HG02623 (cell line): ENCODE data around the gene LYPD1.

Source experiments
- ATAC-seq: cut with Tn5 transposase; IDR thresholded peaks from one replicate; pipeline ENCODE4 v1.9.1; 2021; ENCODE audit warnings: moderate library complexity; ENCODE audit not compliant: unreplicated experiment

Gene LYPD1

DNA sequence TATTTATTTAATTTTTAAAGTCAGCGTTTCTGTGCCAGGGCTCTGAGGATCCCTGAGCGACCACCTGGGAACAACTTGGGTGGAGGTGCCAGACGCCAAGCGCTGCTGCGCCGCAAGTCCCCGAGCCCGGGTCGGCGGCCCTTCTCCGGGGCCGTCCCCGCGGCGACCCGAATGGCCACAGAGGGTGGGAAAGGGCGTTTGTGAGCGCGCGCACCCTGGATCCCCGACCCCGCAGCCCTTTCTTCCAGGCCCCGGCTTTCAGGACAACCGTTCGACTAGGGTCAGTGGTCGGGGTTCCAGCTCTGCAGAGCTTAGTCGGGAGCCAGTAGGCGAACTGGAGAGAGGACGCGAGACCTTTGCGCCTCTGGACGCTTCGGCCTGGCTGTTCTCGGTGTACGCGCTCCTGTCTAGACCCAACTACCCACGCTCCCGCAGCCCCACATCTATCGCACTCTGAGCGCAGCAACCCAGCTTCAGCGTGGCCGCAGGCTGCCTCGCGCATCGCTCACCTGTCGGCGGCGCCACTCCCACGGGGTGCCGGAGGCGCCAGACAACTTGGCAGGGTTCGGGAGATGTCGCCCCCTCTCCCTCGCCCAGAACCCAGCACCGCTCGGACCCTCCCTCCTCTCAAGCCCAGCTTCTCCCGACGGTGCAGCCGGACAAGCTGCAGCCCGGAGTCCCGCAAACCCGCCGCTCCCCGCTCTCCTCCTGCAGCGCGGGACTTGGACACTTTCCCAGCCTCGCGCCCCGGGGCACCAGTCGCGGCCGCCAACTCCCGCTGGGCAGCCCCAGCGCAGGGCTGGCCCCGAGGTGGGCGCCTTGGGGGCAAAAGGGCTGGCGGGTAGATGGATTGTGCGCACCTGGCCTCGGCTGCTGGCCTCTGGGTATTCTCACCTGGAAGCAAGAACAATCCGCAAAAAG, 758 bp downstream of the LYPD1 start:
- ATAC-seq: no peak

DNA sequence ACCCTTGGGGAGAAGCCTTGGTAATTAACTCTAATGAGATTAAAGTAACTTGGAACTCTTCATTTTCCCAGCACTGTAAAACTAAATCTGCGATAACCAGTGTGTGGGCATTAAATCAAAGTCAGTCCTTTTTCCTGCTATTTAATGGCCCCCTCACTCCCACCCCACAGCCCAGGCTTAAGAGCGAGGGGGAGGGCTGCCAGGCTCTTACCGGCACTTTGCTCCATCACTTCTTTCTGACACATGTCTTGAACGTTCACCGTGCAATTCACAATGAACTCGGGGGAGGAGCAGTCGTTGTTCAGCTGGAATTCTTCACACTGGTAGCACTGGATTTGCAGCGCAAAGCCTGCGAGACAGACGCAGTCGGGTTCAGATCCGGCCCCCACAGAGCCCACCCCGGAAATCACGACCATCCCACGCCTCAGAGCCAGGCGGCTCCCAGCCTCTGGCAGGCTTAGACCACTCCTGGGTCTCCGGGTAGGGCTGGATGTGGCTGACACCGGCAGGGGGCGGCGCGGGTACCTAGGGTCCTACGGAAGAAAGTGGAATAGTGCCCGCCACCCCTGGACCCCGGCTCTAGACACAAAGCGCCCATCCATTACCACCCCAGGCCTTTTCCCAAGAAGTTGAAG, 1.7 kb downstream of the LYPD1 start:
- ATAC-seq: no peak

DNA sequence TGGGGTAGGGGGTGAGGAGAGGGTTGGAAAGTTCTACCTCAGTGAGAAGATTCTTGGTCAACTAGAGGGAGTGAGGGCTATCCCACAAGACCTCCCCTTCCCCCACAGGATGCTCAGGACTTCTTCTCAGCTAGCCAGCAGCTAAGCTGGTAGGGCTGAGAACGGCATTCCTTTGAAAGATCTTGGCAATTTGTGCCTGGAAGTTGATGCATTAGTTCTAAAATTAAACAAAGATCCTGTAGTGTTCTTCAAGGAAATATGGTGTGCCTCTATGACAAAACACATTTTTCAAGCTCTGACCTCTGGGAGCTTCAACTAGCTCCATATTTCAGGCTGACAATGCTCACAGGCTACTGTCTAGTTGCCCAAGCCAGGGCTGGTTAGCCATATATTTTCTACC, 2.3 kb downstream of the LYPD1 start:
- ATAC-seq: no peak

DNA sequence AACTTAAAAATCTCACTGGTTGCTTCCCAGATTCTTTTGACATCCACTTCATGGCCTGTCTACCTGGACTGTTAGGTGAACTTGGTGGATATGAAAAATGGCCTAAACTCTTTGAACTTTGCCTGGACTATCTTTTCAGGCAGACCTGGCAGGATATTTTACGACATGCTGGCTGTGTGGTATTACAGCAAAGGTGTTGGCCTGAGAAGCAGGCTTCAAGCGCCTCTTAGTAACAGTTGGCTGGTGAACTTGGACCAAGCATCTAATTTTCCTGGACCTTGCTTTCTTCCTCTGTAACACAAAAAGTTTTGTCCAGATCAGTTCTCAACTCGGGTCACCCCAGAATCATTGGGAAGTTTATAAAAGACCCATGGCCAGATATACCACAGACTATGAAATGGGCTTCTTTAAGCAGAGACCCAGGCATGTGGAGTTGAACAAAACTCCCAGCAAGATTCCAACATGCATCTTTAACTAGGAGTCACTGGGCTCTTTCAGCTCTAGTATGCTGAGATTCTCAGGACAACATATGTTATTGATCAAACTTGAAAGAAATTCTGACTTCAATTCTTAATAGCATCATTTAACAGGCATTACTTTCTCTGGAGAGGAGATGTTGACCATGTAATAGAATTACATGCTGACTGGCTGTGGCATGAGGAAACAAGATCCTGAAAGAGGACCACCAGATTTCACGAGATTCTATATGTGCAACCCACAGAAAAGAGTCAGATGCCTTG, 4.4 kb downstream of the LYPD1 start:
- ATAC-seq: no peak

DNA sequence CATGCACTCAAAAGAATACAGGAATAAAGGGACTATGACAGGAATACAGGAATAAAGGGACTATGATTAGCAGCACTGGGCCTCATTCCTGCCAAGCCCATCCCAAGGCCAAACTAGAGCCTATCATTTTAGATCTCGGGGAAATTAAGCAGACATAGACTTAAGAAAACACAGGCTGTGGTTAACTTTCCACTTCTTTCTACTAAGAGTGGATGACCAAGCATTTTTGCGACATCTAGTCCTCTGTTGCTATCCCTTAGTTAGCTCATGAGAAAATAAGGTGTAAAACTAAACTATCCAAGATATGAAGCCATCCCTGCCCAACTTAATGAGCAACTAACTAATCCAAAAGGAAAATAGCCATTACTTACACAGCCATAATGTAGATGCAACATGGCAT, 5.9 kb downstream of the LYPD1 start:
- no peak for ATAC-seq

DNA sequence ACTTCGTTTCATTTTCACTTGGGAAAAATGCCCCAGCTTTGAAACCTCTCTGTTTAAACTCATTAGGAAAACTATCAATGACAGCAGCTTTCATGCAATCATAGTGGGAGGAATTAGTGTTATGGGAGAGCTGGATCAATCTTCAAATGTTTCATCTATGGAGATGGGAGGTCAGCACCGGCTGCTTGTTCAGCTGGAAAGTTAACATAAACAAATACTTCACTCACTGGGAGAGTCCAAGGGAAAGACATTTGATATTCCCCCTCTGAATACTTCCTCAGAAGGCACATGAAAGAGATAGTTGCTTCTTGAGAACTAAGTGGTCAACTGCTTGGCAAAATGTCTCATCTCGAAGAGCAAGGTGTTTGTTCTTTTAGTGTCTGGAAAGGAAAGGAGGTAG, 7.3 kb downstream of the LYPD1 start:
- ATAC-seq: no peak

DNA sequence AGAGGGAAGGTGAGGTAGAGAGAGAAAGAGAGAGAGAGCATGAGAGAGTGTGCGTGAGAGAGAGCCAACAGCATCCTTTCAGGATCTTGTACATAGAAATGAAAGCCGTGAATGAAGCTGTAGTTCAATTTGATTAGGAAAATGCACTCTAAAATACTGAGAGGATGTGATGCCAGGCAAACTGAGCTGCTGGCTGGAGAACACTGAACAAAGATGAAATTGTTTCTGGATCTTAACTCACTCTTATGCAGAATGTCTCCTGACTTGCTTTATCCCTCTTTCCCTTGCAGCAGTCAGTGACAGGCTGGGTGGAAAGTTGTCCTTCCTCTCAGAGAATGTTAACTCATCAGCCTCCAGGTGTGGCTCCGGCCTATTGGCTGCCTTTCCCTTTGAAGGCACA, 10.7 kb downstream of the LYPD1 start:
- ATAC-seq: no peak

DNA sequence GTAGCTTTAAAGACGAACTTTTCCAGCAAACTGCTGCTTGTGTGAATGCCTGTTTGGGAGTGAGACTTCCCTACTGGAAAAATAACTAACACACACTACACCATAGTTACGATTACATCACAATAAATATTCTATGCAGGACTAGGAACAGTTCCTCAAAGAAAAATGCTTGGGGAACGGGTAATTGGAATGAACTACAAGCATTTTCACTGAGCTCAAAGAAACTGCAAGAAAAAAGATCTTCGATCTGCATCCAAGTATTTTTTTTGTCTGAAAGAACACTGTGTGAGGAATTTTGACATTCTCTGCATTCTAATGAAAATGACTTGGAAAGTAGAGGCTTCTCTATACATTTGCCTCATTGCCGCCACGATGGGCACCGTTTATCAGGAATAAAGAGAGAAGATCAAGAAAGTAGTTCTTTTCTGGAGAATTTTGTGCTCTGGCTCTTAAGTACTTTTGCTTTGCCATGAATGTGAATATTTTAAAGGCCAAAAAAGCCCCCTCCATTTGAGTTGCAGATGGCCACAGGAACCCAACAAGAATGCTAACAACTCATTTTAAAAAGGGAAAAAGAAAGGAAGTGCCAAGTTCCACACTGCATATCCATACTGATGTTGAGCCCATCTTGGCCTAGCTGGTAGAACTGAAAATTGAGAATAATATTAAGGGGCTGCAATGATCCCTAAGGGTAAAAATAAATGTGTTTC, 13.6 kb downstream of the LYPD1 start:
- ATAC-seq: no peak

DNA sequence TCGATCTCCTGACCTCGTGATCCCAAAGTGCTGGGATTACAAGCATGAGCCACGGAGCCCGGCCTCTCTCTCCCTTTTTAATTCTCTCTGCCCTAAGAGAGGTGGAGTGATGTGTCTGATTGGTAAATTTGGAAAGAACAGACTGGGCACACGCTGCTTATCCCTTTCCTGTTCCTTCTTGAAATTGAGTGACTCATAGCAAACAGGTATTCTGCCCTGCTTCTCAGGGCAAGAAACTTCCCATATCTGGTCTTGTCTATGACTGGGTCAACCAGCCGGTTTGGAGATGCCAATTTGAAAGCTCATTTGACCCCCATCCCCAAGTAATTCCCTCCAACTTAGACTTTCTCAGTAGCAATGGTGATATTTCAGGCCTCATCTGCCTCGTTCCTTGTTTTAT, 15.0 kb downstream of the LYPD1 start:
- ATAC-seq: no peak

DNA sequence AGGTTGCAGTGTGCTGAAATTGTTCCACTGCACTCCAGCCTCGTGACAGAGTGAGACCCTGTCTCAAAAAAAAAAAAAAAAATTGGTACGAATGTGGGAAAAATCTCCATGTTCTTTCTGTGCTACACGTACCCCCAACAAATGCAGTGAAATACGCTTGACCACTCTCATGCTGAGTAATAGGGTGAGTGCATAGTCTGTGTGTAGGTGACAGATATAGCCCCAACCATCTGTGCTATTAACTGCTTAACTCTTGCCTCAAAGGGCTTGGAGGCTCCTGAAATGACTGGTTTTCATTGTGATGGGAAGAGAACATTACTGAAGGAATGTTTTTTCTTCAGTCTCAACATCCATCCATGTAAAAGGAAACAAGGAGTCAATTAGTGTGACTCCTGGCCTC, 15.7 kb downstream of the LYPD1 start:
- no peak for ATAC-seq

DNA sequence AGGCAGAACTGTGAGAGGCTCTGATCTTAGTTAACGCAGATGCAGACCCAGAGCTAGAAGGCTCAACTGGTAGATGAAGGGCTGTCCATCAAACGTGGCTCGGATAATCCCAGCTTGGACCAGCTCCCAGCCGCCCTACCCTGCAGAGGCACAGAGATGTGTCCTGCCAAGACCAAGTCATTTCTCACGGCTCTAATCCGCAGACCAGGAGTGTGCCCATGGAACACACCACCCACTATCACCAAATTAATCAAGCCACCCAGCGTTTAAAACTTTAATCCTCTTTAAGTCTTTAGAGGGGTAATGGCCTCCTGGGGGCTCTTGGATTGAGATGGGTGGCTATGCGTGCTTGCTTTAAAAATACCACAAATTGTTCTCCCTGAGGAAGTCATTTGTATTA, 17.5 kb downstream of the LYPD1 start:
- no peak for ATAC-seq

DNA sequence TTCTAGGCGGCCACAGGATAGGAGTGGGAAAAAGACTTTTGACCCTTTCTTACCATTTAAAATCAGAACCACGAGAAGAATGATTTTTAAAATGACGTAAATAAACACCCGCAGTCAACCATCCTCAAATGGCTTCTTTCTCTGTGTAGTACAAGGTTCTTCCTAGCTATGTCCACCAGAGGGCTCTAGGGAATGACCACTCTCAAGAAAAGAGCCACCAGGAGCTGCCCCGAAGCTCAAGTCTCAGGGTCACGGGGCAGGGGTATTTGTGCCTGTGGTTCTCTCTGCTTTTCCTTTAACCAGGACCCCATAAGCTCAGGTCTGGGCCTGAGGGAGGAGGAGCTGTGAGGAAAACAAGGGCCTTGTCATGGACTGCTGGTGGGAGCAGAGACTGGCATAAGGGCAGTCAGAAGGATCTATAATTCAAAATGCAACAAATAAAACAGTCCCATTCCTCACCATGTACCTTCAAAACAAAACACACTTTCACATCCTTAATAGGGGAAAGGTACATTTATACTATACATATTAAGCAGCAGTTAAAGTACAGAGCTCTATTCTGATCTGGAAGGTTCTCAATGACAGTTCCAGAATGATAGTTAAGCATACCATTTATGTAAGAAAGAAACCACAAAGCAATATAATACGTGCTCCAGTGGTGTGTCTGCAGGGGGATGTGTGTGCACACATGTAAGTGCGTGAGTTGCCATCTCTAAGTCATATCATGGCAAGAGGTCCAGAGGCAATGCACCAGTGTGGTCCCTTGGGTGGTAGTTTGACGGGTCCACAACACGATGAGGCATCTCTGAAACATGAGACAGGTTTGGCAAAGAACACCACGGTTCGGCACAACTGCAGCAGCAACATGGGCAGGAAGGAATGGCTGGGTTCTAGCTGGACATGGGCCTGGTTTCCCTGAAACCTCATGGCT, 18.6 kb downstream of the LYPD1 start:
- no peak for ATAC-seq

DNA sequence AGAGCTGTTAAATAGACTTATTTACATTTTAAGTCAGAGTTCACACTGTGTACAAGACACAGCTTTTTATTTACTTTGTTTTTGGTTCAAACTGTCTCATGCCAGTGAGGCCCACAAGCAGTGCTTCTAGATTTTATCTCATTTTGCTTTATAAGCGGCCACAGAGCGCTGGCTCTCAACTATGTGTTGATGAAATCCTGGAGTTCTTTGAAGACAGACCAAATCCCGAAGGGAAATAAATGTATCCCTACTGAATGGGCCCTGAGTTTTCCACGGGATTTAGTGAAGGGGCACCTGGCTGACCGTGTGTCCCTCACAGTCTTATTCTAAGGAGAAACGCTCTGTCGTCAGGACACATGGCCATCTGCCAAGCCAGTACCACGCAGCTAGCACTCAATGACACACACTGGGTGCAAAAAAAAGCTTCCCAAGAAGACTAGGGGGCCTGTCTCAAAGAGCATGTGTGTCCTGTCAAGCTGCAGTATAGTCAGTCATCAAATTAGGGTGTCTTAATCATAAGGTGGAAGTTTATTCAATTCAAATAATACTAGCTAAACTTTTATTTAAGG, 23.4 kb downstream of the LYPD1 start:
- no peak for ATAC-seq

DNA sequence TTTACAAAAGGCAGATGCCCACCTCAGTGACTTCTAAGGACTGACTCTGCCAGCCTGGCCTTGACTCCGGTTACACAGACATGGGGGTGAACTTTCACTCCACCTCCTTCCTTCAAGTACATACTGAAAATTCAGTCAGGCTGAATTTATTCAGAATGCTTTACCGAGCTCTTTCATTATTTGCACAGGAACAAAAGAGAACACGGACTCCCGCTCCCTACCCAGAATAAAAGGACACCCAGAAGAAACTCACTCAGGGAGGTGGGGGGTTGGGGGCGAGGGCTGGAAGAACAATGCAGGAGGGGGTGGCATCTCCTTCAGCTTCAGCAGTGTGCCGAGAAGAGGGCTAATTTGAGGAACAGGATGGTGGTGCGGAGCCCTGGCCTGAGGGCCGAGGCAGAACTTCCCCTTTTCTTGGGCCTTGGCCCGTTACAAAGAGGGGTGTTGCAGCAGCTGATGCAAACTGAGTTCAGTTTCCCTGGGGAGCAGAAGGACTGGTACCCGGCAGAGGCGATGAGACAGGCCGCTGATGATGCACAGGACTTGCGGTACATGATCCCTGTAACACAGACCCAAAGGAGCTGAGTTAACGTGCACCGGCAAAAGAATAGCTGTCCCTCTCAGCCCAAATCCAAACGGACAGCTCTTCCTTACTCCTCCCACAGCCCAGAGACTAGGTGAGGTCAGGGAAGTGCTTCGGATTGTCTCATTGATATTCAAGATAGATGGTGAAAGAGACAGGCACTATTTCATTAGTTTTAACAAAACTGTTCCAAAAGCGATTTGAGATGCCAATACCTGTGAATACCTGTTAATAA, 24.1 kb downstream of the LYPD1 start:
- no peak for ATAC-seq

DNA sequence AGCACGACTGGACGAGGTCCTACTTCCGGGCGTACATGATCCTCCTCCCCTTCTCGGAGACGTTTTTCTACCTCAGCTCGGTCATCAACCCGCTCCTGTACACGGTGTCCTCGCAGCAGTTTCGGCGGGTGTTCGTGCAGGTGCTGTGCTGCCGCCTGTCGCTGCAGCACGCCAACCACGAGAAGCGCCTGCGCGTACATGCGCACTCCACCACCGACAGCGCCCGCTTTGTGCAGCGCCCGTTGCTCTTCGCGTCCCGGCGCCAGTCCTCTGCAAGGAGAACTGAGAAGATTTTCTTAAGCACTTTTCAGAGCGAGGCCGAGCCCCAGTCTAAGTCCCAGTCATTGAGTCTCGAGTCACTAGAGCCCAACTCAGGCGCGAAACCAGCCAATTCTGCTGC, 24.8 kb downstream of the LYPD1 start:
- ATAC-seq: no peak

DNA sequence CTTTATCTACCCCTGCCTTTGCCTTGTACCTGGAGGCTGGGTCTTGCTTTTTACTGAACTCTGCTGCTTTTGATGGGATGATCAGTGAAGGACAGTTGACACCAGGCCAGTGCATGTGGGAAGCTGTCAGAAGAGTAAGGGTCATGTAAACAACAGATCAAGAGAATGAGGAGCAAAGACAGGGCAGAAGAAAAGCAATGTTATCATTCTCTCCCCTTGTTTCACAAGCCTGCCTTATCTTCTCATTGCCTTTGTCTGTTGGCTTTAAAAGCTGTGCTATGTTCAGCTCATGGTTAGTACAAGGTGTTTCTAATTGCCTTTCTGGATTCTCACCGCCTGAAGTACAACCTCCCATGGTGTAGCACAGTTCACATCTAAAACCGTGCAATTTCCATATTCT, 27.6 kb downstream of the LYPD1 start:
- no peak for ATAC-seq

DNA sequence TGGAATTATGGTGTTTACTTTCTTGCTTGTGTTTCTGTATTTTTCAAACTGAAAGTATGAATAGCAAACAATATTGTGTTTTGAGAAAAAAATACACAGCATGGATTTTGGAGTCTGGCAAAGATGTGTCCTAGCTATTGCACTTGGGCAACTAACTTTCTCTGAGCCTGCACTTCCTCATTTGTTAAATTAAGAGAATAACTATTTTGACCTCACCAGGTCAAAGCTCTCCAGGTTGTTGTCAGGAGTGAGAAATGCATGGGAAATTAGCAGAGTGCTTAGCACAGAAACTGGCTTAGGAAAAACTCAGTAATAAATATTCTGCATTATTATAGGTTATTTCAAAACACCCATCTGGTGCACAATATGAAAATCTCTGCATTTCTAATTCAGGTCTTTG, 28.2 kb downstream of the LYPD1 start:
- ATAC-seq: no peak

DNA sequence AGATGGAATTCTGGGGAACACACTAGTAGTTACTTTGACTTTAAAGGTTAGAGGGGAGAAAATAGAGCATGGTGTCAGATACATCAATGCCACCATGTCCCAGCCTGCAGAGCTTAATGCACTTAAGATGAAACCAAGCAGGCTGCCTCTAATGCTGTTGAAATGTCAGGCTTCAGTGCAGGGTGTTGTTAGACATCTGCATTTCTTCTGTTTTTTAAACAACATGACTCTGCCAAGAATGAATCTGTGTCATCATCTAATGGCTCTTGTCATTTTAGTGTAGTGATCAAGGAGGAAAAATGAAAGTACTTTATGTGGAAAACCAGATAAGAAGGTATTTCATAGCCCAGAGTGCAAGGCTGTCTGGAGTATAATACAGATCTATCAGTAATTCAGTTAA, 29.9 kb downstream of the LYPD1 start:
- no peak for ATAC-seq
